ENCODE results near the gene GALNT18.

GALNT18 gene

DNA sequence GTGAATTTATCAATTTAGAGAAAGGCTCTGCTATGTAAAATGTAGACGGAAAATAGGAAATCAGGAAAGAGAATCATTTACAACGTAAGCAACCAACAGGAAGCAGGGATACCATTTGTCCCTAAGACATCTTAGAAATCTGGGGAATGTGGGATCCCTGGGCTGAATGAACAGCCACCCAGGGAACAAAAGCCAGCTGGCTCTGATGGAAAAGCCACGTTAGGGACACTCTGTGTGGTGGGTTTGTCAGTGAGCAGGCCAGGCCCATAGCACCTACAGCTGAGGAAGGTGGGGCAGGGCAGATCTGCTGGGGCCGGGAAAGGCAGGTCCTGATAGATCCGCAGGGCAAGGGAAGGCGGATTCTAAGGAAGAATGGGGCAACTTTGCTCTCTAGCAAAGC, 181.7 kb downstream of the GALNT18 start:
- DNase-seq, result no peak

DNA sequence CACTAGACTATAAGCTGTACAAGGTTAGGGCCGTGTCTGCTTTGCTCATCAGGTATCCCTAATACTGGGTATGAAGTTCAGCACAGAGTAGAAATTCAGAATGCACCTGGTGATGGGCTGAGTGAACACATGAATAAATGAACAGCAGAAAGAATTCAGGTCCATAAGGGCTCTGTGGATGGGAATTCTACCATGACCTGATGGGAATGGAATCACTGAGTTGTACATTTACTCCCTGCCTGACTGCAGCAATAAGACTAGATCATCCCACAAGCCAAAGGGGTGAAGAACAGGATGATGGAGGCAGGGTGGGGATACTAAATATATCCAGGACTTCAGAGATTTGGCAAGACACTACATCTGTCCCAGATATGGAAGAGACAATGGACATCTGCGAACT, 182.2 kb downstream of the GALNT18 start:
- no peak for DNase-seq

DNA sequence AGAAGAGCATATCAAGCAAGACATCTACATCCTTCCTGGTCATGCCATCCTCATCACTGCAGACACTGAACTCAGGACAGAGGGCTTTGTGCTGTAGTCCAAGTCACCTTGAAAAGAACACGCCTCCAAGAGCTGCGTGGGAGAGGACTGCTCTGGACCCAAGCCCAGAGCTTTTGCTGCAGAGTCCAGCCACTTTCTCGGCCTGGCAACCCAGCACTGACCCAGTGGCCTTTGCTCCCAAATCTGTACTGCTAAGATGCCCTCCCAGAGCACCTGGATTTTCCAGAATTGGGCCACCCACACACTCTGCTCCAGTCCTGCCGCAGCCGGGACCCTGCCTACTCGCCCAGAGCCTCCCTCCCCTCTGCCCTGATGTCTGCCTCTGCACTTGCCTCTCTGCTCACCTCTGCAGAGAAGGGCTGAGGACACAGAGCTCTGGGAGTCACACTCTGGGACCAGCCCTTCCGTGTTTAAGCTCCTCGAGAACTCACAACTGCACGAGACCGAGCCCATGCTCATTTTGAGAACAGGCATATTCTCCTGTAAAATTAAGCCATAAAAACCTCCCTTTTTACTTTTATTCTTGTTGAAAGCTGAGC, 185.0 kb downstream of the GALNT18 start:
- DNase-seq, result peak in 2 of 51 donors; percentile 4 to 7

- DNase-seq, result peak in 3 of 51 donors; percentile 6 to 28 (median 11)
These were observed 186.2 kb downstream of the GALNT18 start for GRCh38 chr11:11435635-11436034.

GRCh38 chr11:11433960-11434359, 187.8 kb downstream of the GALNT18 start:
- DNase-seq, result no peak

GRCh38 chr11:11432621-11433319, 189.0 kb downstream of the GALNT18 start:
- DNase-seq, result no peak

DNA sequence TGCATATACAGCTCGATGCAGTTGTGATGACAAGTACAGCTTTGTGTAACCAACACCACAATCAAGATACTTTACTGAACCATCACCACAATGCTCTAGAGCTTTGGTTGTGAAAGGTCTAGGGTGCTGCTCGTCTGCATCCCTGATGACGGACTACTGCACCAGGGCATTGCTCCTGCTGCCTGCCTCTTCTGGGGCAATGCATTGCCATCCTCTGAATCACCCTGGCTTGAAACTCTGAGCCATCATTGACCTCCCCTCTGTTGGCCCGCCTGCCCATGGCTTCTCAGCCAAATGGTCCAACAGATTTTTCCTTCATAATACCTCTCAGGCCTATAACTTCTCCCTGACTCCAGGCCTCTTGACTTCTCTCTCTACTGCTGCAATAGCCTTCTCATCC, 191.4 kb downstream of the GALNT18 start:
- no peak for DNase-seq

GRCh38 chr11:11428714-11429113, 193.1 kb downstream of the GALNT18 start:
- DNase-seq, result peak in 1 of 51 donors; percentile 33

- DNase-seq, result no peak
These were observed 194.3 kb downstream of the GALNT18 start for GRCh38 chr11:11427542-11427941.

GRCh38 chr11:11427140-11427539, 194.7 kb downstream of the GALNT18 start:
- DNase-seq, result peak in 2 of 51 donors; percentile 15

DNA sequence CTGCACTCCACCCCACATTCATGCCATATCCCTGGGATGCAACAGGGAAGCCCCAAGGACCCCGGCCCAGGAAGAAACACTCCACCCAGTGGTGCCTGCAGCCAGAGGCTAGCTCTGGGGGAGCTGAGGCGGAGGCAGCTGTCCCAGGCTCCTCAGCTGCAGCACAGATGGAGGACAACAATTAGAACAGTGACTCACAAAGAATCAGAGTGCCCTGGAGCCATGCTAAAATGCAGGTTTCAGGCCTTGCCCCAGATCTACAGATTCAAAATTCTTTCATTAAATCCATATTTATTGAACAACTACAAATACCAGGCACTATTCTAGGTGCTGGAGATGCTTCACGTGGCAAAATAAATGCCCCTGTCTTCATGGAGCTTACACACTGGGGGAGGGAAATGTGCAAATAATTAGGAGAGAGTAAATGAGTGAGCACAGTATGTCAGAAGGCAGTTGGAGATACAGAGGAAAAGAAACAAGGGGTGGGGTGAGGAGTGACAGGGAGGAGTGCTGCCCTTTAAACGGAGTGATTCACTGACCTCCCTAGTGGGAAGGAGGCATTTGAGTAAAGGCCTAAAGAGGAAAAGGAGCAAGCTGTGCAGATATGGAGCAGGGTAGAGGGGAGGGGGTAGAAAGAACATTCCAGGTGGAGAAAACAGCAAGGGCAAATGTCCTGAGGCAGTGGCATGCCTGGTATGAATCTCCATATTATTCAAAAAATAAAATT, 195.4 kb downstream of the GALNT18 start:
- no peak for DNase-seq

DNA sequence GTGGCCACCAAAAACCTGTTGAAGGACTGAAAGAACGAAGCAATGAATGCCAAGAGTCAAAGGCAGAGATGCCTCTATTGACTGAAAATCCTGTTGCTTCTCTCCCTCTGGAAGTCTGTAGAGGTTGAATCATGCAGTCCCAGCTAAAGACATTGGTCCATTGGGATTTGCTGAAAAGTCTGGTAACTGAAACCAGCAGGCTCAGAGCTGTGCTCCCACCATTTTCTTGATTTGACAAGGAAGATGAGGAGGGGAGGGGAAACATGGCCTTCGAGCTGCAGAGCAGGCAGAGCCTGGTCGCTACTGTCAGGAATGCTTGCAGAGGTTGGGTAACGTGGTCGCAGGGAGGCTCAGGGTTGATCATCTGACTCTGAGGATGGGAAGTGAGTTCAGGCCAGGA, 196.0 kb downstream of the GALNT18 start:
- DNase-seq, result no peak

- DNase-seq, result no peak
These were observed 197.1 kb downstream of the GALNT18 start for GRCh38 chr11:11424688-11425087.

DNA sequence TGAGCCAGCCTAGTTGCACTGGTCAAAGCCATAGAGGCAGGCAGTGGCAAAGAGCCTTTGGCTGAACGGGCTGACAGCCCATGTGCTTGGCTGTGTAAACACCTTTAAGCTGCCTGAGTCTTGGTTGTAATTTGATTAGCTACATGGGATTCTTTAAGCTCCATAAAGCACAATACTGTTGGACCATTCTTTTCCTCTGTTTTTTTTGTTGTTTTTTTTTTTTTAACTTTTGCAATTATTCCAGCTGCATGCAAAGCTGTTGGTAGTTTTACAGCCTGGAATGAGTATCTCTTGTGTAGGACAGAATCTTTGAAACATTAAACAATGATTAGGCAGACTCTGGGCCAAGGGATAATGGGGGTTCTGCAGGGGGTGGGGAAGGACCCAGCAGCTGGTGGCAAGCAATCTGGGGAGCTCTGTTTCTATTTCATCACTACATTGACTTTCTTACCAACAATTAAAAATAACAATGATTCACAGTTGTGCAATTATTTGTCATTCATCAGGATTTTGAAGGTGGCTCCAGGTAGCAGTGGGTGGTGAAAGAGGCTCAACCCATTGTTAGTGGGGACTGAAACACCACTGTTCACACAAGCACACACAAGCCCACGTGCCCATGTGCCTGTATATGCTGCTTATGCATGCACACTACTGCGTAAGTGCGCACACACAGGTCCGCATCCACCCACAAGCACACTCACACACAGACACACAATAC, 199.2 kb downstream of the GALNT18 start:
- DNase-seq, result peak in 1 of 51 donors; percentile 8

DNA sequence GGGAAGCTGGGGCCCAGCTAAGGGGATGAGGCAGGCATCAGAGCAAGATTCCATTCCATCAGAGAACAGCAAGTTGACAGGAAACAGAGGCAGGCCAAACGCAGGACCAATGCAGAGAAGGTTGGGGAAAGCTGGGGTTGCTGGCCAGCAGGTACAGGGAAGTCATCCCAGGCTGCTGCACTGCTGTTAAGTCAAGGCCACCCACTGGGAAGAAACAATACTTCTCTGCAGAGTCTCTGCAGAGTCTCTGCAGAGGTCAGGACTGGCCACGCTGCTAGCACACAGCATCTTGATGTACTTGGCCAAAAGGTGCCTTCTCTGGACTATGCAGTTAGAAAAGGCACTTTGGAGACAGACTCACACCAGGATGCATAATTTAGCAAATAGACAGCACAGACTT, 200.3 kb downstream of the GALNT18 start:
- no peak for DNase-seq

GRCh38 chr11:11420899-11421285, 200.9 kb downstream of the GALNT18 start:
- no peak for DNase-seq

- DNase-seq, result no peak
These were observed 201.5 kb downstream of the GALNT18 start for GRCh38 chr11:11420191-11420898.

DNA sequence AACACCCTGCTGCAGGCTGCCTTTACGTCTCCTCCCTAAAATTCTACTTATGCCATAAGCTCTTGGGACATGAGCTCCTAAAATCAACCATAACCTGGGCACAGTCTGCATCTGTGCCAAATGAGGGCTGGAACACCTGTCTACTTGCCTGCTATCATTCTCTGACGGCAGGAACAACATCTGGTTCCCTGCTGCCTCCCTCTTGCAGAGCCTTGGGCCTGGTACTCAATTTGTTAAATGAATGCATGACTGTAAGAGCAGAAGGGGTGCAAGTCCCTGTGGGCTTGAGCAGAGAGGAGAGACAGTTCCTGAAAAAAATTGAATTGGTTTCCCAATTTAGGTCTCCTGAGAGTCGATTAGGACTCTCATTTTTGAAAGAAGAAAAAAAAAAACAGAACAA, 202.1 kb downstream of the GALNT18 start:
- DNase-seq, result no peak

DNA sequence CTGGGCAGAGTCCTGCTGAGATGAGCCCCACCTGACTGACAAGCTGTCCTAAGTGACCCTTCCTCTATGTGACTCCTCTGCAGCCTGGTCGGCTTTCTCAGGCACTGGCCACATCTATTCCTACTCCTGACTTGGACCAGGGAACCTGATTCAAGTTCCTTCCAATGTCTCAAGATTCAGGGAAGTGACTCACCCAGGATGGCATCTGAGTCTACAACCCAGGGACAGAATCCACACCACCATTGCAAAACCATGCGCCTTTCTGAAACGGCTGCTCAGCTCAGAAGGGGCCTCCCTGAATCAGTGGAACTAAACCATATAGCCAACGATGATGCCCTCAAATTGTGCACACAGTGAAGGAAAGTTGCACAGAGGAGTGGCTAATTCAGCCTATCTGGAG, 204.9 kb downstream of the GALNT18 start:
- no peak for DNase-seq

- peak in 12 of 51 donors; percentile 9 to 41 (median 18) for DNase-seq
These were observed 205.3 kb downstream of the GALNT18 start for GRCh38 chr11:11416502-11416901.

DNA sequence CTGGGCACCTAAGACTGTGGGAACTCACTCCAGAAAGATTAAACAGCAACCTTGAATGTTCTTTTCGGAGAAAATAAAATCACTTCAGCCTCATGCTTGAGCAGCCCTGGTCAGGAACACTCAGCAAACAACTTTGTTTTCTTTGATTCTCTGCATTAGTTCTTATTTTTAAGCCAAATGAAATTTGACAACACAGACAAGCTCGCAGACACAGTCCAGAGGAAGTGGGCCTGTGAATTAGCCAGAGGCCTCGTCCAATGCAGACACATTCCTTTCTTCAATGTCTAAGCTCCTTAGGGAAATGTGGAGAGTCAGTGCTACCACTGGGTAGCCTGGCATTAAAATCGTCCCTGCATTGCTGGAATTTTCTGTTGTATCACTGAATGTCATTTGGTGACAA, 205.9 kb downstream of the GALNT18 start:
- no peak for DNase-seq
